Stimulated activated naive CD4-positive, alpha-beta T cell (primary cell): ENCODE measurements around the gene SCN1A.
"Not testable (repeated sequence)": the region's sequence is repeated elsewhere in the genome, so short reads cannot be mapped to it uniquely, and the experiment has no call there.

Experiments
- DNase-seq, 6 experiments: peaks; one replicate each; lab custom pipeline; 2025; lab: John Stamatoyannopoulos, UW

SCN1A gene

DNA sequence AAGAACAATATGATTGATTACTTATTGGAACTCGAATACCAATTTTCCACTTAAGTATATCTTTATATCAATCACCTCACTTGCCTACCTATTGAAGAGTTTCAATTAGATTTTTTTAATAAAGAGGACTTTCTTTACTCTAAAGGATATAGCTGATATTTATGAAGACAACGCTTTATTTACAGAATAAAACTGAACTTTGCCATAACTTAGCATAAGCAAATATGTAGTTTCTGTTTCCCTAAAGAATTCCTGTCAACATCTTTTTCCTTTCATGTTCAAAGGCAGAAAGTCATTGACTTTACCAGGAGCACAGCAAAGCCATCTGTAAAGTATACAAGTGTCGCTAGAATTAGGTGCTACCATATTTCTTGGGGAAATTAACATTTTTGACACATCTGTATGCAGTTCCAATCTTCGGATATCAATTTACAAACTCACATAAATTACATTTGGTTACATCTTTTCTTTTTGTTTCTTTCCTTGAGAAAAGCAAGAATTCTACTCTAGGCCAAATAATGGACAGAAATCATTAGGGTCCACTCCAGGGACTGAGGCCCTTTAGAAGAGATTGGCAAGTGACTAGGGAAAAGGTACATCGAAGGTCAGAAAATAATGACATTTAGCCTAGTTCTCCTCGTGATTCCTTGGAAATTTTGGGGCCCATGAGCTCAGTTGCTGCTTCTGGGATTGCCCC is 7.5 kb upstream of the SCN1A start:
- no peak for DNase-seq

DNA sequence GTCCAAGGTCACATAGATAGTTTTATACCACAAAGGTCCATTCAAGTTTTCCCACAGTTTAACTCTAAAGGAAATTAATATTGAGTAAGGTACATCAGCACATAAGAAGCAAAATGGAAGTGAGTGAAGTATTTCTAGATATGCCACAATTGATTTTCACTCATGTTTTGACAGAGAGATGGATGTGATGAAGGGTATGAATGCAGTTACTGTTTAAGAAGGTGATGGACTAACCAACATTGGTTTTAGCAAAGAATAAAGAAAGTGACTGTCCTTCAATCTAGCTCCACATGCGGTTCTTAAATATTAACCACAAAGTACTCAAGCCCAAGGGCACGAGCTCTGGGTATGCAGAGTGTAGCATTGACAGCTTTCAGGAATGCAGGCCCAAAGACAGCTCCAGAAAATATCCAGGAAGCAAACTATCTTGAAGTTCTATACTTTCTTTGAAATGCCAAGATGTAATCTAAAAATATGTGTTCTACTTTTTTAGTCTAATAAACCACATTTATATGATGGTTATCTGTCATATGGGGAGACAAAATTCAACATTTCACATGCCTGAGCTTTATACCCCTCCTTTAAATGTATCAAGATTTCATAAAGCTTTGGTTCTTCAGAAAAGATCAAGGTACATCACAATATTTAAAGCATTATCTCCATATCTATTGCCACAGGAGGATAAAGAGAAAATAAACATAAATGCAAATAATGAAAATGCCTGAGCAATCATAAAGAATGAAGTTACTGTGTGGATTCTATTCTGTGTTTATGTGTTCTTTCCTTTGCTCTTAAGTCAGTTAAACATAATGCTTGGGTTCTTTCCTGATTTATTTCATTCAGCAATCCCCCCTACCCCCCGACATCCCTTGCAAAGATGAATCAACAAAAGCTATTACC is 6.7 kb upstream of the SCN1A start:
- no peak for DNase-seq

GRCh38 chr2:166133653-166134052 is 5.8 kb upstream of the SCN1A start:
- no peak for DNase-seq

DNA sequence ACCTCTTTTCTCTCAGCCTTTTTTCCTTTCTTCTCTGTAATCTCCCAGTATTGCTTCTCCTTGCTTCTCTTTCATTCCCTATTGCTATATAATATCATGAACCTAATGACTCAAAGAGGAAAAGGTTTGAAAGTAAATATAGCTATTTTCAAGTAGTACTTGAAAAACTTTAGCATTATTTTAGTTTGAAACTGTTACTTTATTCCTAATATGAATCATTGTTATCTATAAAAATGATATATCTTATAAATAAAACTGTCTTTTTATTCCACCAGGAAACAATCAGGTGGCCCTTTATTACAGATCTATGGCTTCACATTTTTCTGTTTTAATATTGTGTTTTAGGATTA is 311 bp upstream of the SCN1A start:
- DNase-seq = no peak

- DNase-seq = no peak
These were observed 1.7 kb downstream of the SCN1A start for GRCh38 chr2:166126007-166126639.

DNA sequence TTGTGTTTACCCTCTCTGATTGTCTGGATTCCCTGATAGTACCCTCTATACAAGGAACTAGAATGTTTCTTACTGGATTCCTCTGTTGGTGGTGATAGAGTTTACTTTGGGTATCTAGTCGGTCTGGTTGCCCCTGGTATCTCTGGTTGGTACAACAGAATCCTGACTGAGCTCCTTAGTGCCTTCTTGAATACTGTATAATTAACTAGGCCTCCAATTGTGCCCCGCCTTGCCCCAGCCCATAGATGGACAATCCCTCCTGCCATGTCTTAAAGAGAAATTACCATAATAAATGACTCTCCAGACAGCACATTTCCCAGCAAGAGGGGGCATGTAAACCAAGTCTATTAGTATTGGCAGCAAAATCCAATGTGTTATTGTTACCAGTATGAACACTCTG is 2.3 kb downstream of the SCN1A start:
- no peak for DNase-seq

GRCh38 chr2:166118180-166118579 is 9.6 kb downstream of the SCN1A start:
- DNase-seq = no peak

GRCh38 chr2:166117491-166117890 is 10.3 kb downstream of the SCN1A start:
- DNase-seq = no peak

- no peak for DNase-seq
These were observed 12.2 kb downstream of the SCN1A start for GRCh38 chr2:166115589-166115988.

- DNase-seq = no peak
These were observed 15.6 kb downstream of the SCN1A start for GRCh38 chr2:166112193-166112605.

GRCh38 chr2:166106431-166107015 is 21.3 kb downstream of the SCN1A start:
- no peak for DNase-seq

DNA sequence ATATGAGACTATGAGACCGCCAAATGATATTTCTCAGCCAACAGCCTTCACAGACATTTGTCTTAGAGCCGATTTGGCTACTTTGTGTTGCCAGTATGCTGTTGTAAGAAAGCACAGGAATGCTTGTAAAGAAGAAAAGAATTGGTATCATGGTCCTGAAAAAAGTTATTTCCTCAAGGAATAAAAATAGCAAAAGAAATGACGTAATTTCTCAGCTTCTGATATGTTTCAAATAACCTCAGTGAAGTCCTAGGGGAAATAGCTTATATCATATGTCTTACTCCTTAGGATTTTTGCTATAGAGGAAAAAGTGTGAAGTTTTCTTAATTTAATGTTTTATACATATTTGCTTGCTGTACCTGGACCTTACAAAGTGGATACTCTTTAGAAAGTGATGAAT is 23.0 kb downstream of the SCN1A start:
- no peak for DNase-seq

GRCh38 chr2:166104084-166104483 is 23.7 kb downstream of the SCN1A start:
- no peak for DNase-seq

GRCh38 chr2:166103277-166103676 is 24.5 kb downstream of the SCN1A start:
- DNase-seq = not testable (repeated sequence)

DNA sequence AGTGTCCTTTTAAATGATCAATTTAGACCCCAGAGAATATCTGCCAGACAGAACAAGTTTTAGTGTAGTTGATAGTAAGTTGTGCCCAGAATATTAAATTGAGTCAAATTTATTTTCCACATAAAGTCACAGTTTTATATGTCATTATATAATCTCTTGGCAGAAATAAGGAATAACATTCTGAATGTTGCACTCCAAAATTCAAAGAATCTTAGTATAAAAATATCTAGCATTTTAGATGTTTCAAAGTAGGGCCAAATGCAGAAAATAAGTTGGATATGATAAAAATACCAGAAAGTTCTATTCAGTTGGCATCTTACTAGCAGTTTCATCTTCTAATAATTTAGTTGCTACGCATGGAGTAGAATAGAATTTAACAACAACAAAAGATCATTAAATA is 33.5 kb downstream of the SCN1A start:
- DNase-seq = no peak

DNA sequence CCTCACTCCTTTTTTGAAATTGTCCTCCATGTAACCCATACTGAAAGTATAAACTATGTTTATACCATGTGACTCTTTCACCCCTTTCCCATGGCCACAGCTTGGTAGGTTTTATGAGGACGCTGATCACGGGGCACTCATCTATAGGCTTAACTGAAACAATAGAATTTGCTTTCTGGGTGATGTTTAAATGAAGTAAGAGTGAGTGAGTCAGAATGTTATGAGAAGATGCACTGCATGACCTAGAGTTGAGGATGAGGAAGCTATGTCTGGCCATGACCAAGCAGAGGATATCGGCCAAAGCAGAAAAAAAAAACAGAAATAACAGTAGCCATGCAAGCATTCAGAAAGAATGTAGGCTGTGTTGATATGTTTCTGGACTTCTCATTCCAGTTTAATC is 34.9 kb downstream of the SCN1A start:
- DNase-seq = no peak

DNA sequence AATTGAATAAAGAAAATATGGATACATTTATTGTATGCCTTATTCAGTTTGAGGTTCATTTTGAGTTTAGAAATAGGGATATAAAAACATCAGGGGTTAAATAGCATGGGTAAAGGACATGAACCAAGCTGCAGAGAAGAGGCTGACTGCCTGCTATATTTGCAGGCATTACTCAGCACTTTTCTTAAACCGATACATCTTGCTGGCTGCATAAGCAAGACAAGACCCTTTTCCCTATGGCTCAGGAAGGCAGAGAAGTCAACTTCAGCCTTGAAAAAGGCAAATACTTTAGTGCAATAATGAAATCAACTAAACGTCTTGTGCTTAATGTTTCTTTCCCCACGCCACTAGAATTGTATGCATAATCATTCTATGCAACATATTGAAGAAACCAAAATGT is 36.4 kb downstream of the SCN1A start:
- DNase-seq = no peak

- DNase-seq = no peak
These were observed 36.9 kb downstream of the SCN1A start for GRCh38 chr2:166090908-166091307.

DNA sequence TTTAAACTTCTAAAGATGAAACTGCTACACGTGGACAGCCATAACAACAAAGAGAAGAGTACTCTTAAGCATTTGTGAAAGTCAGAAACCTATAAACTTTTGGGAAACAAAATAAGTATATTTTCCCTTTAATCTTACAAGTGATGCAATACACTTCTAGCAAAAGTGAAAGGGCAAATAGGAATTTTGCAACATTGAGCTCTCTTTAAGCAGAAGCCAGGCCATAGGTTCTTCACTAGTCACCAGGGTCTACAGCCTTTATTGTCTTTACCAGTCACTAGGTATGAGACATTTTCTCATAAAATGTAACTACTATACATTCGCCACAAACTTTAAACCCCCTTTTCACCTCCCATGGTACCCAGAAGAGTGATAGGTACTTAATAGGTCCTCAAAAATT is 37.5 kb downstream of the SCN1A start:
- DNase-seq = no peak

DNA sequence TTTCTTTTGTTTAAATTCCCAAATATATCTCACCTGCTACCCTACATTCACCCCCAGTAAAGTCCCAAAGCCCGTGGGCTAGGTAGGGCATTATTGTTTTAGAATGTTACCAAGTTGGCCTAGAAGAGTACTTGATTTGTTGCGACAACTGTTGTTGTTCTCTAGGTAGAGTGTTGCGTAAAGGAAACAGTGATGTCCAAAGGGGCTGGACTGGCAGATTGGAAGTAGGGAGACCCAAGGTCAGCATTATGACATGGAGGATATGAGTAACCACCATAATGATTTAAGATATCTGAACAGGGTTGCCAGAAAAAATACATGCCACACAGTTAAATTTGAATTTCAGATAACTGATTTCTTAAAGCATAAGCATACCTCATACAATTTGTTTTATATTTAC is 39.2 kb downstream of the SCN1A start:
- no peak for DNase-seq

- DNase-seq = no peak
These were observed 43.5 kb downstream of the SCN1A start for GRCh38 chr2:166084301-166084700.

- no peak for DNase-seq
These were observed 45.1 kb downstream of the SCN1A start for GRCh38 chr2:166082736-166083135.

GRCh38 chr2:166081852-166082251 is 46.0 kb downstream of the SCN1A start:
- DNase-seq = no peak
